NCI-H2227 (cell line): ENCODE measurements around the gene GNAL.
"Not testable (repeated sequence)": the region's sequence is repeated elsewhere in the genome, so short reads cannot be mapped to it uniquely, and the experiment has no call there.

ENCODE experiments used
- DNase-seq: peaks from one replicate; lab custom pipeline; 2025; ENCODE audit not compliant: unreplicated experiment; lab: John Stamatoyannopoulos, UW

Gene GNAL

DNA sequence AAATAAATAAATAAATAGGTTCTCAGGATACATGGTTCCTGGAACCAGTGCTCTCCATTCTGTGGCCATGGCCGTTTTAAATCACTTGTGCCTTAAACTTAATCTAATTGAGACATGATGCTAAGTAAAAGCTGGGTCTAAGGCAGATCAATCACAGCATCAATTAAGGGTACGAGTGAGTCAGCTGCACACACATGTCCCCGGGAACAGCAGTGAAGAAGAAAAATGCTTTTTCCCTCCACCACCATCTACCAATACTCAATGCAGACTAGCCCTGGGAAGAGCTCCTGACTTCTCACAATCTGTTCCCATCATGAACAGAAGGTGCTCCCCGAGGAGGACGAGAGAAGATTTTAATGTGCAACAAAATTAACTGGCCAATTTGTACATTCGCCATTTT lies 155.4 kb downstream of the GNAL start:
- no peak for DNase-seq

DNA sequence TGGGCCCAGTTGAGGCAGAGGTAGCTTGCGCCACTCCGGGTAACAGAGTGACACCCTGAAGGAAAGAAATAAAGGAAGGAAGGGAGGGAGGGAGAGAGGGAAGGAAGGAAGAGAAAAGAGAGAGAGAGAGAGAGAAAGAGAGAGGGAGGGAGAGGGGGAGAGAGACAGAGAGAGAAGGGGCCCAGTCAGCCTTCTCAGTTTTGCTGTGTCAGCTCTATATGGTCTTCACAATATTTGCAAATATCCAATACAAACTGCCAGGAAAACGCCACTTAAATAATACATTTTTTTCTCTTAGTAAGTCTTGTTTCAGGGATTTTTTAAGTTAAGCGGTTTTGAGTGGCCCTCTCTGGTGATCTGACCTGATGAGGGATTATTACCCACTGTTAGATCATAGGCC lies 156.6 kb downstream of the GNAL start:
- no peak for DNase-seq

DNA sequence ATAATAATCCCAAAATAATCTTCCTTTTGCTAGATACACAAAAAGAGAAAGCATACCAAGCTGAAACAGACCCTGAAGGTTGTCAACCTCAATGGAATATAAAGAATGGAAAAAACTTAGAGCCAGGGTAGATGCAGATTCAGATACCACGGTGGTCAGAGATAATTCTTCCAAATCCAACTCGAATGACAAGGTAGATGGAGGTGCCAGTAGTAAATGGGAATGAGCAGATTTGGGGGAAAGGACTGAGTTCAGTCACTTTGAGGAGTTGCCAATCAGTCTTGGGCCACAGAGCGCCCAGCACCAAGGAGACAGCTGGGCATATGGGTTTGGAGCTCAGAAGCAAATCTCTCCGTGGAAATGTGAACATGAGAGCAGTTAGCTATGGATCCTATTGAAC lies 158.7 kb downstream of the GNAL start:
- DNase-seq = no peak

DNA sequence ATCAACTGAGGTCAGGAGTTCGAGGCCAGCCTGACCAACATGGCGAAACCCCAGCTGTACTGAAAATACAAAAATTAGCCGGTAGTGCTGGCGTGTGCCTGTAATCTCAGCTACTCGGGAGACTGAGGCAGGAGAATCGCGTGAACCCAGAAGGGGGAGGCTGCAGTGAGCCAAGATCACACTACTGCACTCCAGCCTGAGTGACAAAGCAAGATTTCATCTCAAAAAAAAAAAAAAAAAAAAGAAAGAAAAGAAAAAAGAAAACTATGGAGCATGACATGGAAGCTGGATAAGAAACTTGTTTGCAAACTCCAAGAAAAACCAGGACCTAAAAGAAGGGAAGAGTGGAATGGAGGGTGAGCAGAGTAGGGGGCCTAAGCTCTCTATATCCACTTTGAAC lies 160.2 kb downstream of the GNAL start:
- DNase-seq = no peak

DNA sequence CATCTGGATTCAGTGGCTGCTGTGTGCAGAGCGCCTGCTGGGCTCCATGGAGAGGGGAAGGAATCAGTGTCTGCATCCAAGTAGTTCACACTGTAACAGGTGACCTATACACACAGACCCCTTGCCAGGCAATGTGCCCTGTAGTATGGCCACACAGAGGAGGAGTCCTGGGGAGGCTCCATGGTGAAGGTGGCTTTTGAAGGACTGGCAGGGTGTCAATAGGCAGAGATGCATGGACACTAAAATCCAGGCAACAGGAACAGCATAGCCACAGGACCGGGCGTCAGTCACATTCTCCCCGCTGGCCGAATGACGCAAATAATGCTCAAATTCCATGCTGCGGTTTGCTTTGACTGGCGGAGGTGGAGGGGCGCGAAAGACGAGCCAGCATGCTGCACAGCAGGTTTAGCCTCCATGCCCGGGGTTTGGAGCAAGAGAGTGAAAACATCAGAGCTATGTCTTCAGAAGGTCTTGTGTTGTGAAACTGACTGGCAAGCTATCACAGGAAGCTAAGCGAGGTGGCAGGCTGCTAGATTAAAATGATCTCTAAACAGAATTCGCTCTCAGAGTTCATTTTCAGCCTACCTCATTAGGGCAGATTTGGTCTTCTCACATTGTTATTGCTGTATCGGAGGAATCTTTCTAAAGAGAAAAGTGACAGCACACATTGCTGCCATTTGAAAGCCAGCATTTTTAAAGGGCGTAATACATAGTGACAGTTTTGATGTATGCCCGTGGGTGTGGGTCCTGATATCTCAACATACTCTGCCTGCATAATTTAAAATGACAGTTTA lies 161.0 kb downstream of the GNAL start:
- peak; percentile 76 for DNase-seq

DNA sequence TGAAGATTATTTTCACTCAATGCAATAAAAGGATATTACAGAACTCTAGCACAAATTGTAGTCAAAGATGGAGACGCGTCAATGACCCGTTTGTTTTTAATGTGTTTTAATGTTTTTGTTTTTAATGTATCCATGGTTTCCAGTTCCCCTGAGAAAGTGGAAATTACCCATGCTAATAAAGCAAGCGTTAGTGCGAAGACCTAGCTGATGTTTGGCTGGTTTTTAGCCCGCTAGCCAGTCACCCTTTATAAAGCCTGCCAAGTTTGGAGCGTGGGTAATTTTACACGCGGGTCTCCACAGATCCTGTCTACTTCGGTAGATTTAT lies 161.7 kb downstream of the GNAL start:
- peak; percentile 71 for DNase-seq

DNA sequence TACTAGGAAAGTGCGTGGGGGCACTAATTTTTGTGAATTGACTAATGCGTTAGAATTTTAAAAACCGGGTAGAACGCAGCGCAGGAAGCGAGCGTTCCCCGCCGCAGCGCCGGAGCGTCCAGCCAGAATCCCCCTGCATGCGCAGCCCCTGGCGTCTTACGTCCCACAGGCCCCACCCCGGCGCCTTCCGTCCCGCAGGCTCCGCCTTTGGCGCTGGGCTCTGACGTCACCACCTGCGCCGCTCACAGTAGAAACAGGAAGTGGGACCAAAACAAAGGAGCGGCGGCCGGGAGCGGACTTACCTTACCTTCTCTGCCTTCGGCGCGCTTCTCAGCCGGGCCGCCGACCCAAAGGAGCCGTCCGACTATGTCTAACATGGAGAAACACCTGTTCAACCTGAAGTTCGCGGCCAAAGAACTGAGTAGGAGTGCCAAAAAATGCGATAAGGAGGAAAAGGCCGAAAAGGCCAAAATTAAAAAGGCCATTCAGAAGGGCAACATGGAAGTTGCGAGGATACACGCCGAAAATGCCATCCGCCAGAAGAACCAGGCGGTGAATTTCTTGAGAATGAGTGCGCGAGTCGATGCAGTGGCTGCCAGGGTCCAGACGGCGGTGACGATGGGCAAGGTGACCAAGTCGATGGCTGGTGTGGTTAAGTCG lies 162.2 kb downstream of the GNAL start, which contains the start of gene CHMP1B:
Gene CHMP1B, plus strand, starts transcription at position 268 of the 660 bp plus-strand sequence. Its CDS starts 99 bp downstream, at position 367.
- peak; percentile 97 for DNase-seq

DNA sequence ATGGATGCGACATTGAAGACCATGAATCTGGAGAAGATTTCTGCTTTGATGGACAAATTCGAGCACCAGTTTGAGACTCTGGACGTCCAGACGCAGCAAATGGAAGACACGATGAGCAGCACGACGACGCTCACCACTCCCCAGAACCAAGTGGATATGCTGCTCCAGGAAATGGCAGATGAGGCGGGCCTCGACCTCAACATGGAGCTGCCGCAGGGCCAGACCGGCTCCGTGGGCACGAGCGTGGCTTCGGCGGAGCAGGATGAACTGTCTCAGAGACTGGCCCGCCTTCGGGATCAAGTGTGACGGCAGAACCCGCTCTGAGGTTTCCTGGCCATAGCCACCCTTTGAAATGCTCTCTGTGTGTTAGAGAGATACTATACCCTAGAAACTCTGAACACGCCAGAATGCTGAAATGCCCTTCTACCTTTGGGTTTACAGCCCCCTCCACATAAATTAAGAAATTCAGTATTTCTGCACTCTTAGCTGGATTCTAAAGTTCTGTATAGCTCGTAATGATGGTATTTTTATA lies 162.8 kb downstream of the GNAL start:
- peak; percentile 56 for DNase-seq

DNA sequence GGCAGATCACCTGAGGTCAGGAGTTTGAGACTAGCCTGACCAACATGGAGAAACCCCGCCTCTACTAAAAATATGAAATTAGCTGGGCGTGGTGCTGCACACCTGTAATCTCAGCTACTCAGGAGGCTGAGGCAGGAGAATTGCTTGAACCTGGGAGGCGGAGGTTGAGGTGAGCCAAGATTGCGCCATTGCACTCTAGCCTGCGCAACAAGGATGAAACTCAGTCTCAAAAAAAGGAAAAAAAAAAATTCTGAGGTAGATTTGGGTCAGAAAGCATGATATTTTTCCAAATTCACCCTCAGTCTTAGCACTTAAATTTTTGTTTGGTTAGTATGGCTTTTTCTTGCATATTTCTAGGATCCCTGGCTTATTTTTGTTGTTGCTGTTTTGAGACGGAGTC lies 165.5 kb downstream of the GNAL start:
- DNase-seq = not testable (repeated sequence)

DNA sequence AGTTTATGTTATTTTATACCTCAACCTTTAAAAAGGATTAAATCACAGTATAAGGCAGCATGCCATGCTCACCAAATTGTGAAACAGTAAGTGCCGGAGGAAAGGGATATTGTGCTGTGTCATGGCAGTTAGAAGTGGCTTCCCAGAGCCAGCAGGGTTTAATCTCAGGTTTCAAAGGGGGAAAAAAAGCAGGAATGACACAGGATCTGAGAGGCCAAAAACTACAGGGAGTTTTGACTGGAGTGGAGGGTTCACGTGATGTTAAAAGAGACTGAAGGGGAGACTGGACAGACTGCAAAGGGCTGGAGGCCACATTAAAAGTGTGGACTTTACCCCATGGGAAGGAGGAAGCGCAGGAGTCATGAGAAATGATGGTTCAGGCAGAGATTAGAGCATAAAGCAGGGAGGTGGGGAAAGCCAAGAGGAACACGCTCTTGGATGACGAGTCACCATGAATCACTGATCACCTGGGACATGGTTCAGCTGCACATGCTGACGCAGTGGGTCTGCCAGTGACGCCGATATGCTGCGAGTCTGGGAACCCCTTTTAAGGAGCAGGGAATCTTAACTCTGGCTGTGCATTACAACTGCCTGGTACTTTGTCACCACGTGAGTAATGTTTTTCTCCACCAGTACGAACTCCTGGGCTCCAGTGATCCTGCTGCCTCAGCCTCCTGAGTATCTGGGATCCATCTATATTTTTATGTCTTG lies 168.3 kb downstream of the GNAL start:
- DNase-seq = peak; percentile 46

DNA sequence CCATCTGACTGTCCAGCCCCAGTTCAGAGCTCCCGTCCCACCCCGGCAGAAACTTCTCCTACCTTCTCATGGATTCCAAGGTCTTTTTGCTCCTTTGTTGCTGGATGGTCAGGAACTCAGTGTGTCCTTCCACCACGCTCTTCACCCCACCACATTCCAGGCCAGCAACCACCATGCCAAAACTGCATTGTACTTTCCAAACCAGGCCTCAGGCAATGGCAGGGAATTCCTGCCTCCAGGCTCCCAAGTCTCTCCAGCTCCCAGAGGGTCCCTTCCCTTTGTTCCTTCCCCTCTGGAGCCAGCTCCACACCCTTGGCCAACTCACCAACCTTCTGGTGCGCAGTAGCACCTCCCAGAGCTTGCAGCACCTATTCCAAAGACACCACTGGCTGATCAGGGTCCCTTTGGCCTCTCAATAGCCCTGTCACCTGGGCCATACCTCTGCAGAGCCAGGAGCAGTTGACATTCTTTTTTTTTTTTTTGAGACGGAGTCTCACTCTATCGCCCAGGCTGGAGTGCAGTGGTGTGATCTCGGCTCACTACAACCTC lies 170.3 kb downstream of the GNAL start:
- no peak for DNase-seq

DNA sequence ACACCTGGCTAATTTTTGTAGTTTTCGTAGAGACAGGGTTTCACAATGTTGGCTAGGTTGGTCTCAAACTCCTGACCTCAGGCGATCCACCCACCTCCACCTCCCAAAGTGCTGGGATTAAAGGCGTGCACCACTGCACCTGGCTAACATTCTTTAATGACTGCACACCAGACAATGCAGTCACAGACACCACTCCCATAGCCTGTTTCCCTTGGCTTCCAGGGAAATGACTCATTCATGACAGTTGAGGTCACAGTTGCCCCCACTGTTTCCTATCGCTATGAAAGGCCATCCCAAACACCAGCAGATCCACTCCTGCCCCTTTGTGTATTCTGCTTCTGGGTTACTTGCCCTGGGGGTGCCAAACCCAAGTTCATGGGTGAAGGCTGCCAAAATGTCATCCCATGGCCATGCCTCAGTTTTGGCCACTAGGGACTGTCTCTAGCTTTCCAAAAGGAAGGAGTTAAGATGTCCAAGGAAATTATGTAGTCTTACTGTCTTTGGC lies 170.9 kb downstream of the GNAL start:
- no peak for DNase-seq

DNA sequence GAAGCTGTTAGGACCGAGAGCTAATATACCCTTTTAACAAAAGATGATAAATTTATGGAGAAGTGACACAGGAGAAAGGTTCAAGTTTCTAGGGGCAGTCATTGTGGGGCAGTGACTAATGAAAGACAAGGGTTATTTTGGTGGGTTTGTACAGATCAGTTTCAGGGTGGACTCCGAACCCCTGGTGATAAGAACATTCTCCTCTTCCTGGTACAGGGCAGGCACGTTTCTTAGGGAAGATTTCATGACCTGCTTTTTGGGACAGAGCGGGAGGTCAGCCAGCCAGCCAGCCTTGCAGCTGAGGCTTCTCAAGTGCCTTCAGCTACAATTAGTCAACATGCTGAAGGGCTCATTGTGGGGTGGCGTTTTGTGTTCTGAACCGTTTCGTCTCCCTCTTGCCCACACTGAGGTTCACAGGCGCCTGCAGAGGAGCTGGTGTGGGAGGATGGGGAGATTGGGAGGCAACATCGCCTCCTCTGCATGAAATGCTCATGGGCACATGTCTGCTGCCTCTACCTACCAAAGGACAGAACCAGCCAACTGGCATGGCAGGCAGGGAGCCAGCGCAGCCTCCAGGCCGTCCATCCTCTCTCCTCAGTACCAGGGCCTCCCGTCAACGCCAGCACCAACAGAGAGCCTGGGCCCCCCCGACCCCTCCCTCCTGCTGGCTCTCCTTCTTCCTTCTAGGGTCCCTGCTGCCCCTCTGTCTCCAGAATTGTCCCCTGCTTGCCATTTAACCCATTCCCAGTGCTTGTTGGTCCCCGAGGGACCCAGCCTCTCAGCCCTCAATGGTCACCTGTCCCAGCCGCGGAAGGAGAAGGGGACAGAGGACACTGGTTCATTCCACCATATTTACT lies 171.8 kb downstream of the GNAL start:
- no peak for DNase-seq

DNA sequence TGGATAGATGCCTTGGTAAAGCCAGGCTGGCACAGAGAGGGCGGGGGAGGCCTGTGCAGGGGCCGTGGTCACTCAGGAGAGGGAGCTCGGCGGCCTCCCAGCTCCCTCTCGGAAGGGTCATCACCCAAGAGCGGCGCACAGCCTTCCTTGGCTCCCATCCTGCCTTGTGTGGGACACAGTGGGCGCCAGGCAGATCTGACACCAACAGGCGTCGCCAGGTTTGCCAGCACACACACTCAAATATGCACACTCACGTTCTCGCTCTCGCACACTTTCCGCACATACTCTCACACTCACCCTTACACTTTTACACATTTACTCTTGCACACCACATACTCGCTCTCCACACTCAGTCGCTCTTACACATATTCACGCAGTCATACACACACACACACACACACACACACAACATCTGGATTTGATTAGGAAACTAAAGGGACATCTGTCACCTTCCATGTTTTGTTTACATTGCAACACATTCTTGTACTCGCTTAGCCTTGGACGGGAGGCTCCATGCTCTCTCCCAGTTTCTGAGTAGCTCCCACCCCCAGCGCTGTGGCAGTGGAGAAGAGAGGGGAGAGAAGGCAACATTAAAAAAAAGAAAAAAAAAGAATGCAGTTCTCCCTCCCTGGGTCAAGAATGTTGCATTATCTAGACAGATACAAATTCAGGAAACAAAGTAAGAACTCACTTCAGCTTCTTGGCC lies 172.7 kb downstream of the GNAL start:
- no peak for DNase-seq

DNA sequence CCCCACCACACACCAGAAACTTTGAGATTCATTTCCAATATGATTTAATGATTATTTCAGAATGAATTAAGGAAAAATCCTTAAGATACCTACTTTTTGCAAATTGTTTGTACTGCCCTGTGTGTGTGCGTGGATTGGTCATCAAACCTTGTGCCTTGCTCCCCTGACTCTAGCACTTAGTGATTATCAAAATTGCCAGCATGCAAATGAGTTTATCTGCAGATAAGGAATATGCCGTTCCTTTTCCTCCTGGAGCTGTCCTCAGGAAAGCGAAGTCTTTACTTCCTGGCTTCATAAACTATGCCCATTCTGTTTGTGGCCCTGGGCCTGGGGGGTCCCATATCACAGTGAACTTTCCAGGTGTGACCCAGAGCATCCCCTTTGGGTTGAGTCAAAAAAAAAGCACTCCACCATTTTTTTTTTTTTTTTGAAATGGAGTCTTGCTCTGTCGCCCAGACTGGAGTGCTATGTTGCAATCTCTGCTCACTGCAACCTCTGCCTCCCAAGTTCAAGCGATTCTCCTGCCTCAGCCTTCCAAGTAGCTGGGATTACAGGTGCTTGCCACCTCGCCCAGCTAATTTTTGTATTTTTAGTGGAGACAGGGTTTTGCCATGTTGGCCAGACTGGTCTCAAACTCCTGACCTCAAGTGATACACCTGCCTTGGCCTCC lies 173.5 kb downstream of the GNAL start:
- DNase-seq = no peak

DNA sequence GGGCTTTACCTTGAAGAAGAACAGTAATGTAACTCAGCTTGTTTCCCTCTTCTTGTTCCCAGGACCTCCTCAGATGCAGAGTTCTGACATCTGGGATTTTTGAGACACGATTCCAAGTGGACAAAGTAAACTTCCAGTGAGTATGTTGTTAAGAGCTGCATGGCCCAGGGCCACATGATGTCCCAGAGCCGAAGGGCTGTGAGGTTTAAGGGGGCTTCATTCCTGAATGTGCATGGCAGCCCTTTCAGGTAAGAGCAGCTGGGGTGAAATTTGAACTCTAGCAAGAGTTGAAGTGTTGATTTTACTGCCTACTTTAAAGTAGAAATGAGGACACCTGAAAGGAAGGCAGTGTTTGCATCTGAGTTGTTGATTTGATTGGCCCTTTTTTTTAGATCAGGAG lies 175.4 kb downstream of the GNAL start:
- DNase-seq = no peak

DNA sequence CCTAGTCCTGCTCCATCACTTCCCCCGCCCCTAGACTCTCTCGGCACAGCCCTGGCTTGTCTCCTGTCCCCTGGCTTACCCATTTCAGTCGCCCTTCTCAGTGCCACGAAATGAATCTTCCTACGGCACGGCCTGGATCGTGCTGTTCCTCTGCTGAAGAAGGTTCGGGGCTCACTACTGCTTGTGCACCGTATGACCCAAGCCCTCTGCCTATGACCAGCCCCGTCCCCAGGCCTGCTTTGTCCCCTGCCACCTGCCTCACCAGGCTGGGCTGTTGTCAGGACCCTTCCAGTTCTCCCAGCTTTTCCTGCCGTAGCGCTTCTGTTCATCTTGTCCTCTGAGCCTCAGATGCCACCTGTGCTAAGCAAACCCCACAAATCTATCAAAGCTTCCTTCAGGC lies 176.0 kb downstream of the GNAL start:
- no peak for DNase-seq

DNA sequence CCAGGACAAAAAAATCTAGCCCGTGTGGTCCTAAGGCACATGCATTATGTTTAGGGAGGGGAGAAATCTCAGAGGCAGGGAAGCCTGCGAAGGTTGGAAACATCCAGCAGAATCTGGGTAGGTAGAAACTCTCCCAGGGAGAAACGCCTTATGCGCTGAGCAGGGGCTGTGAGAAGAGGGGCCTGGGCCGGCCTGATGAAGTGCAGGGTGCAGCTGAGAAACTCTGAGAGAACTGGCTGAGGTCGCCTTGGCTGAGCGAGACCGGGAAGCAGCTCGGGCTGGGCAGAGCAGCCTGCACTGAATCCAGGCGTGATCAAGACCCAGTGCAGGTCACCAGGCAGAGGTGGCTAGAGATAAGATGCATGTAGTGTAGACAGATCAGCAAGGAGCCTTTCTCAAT lies 177.3 kb downstream of the GNAL start:
- no peak for DNase-seq

DNA sequence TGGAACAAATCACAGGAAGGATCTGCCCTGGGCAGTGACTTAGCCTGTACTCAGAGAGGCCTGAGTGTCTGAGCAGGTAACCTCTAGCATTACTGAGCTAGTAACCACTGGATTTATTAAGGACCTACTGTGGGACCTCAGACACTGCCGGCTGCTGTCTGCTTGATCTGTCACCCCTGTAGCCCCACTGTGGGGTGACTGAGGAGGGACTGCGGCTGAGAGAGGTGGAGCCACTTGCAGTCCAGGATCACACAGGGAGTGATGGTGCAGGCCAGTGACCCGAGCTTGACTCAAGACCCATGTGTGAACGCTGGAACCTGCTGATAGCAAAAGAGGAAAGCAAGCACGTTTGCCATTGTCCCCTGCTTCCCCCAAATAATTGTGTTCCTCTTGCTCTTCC lies 177.7 kb downstream of the GNAL start:
- no peak for DNase-seq
